Choroid plexus epithelial cell (primary cell): ENCODE data around the gene ATG7.

Experiments
- DNase-seq: peaks from one replicate; pipeline ENCODE4 v3.0.0-alpha.2; 2010; ENCODE audit warnings: low read depth
- H3K4me3 ChIP-seq: 2 replicates; pipeline ENCODE4 v1.5.1; 2011; ENCODE audit warnings: low read depth, mild to moderate bottlenecking, control low read depth, low read length, moderate library complexity
- TF ChIP-seq, protein P1 (sequence below): conservative IDR thresholded peaks from 2 replicates; pipeline ENCODE4 v1.5.1; 2011; ENCODE audit warnings: low read depth, mild to moderate bottlenecking, control low read depth, inconsistent platforms, low read length, moderate library complexity

The ATG7 gene

DNA sequence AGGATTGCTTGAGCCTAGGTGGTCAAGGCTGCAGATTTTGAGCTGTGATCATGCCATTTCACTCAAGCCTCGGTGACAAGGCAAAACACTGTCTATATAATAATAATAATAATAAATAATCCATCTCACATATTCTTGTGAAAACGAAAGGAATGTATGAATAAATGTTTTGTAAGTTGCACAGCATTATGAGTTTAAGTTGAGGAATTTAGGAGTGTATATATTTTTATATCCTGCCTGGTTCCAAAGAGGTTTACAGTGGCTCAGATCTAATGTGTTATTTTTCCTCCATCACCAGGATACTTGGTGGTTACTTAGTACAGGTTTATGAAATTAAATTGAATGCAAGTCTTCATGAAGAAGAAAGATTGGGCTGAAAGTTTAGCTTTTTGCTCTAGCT is 77.2 kb downstream of the ATG7 start:
- DNase-seq: peak; percentile 45
- no peak overlapping the region for H3K4me3 ChIP-seq

DNA sequence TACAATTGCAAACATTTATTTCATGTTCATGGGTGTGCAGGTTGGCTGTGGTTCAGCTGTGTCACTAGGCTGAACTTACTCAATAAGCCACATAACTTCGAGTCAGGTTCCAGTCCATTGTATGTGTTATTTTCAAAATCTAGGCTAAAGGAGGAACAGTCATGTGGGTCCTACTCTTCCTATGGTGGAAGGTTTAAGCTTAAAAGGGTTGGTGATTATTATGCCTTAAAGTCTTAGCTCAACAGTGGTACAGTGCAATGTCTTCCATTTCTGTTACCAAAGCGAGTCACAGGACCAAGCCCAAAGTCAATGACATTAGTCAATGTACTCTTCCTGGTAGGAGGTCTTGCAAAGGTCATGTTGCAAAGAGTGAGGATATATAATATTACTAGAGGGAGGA is 78.2 kb downstream of the ATG7 start:
- DNase-seq: peak; percentile 54
- H3K4me3 ChIP-seq: no peak overlapping the region
- TF ChIP-seq, protein P1, sequence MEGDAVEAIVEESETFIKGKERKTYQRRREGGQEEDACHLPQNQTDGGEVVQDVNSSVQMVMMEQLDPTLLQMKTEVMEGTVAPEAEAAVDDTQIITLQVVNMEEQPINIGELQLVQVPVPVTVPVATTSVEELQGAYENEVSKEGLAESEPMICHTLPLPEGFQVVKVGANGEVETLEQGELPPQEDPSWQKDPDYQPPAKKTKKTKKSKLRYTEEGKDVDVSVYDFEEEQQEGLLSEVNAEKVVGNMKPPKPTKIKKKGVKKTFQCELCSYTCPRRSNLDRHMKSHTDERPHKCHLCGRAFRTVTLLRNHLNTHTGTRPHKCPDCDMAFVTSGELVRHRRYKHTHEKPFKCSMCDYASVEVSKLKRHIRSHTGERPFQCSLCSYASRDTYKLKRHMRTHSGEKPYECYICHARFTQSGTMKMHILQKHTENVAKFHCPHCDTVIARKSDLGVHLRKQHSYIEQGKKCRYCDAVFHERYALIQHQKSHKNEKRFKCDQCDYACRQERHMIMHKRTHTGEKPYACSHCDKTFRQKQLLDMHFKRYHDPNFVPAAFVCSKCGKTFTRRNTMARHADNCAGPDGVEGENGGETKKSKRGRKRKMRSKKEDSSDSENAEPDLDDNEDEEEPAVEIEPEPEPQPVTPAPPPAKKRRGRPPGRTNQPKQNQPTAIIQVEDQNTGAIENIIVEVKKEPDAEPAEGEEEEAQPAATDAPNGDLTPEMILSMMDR: no peak

More for the DNA sequence above, 77.2 kb downstream of the ATG7 start:
- TF ChIP-seq, protein P1: no peak

DNA sequence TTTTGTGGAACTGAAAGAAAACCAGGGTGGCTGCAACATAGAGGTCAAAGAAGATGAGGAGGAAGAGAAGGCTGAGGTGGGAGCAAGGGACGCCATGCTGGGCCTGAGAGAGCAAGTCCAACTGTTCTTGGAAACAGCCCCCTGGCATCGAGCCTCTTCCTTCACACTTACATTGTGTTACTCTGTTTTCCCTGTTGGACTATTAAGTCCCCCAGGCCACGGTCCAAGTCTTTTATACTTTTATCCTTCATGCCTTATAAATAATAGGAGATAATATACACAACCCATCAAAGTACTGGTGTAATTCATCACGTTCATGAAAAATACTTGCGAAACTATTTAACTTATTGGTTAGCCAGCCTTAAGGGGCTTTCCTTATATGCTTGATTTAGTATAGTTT is 79.3 kb downstream of the ATG7 start:
- no peak for DNase-seq
- no peak overlapping the region for H3K4me3 ChIP-seq
- TF ChIP-seq, protein P1: no peak

DNA sequence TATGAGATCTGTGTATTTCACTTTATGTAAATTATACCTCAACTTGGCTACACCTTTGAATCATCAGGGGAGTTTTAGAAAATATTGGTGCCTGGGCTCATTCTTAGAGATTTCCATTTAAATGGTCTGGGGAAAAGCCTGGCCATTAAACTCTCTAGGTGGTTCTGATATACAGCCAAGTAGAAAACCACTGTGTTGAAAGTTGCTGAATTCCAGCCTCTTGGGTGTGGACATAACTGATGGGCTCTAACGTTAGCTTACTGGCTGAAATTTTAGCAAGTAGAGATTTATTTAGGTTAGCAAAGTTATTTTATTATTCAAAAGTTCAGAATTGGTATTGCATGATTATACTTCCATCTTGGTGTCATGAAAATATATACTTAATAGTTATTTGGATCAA is 84.1 kb downstream of the ATG7 start:
- peak; percentile 35 for DNase-seq
- TF ChIP-seq, protein P1: no peak
- H3K4me3 ChIP-seq: no peak overlapping the region

DNA sequence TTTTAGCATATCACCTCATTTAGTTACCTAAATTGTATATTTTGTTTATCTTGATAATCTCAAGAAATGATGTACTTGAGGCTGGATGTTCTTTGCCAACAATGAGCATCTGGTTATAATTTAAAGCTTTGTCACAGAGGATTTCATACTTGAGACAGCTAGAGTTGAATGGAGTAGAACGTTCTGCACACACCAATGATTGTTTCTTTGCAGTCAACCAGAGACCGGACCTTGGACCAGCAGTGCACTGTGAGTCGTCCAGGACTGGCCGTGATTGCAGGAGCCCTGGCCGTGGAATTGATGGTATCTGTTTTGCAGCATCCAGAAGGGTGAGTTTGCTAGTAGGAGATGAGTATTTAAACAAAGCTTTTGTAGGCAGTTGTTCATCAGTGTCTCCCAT is 90.4 kb downstream of the ATG7 start:
- H3K4me3 ChIP-seq: no peak overlapping the region
- DNase-seq: no peak
- TF ChIP-seq, protein P1: no peak

DNA sequence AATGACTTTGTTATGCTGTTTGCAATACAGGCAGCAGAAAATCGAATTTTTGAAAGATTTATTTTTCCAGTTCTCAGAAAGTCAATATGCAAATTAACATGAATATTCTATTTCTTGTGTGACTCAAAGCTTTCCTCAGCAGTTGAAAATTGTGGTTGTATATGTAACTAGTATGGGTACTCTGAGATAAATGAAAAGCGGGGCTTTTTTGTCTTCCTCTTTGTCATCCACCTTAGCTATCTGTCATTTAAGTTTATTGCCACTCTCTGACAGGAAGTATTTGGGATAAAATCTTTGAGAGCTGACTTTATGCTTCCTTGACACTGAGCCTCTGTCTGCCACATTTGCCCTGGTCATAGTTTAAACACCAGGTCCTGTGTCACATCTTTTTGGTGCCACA is 91.5 kb downstream of the ATG7 start:
- no peak for DNase-seq
- H3K4me3 ChIP-seq: no peak overlapping the region
- TF ChIP-seq, protein P1: no peak

DNA sequence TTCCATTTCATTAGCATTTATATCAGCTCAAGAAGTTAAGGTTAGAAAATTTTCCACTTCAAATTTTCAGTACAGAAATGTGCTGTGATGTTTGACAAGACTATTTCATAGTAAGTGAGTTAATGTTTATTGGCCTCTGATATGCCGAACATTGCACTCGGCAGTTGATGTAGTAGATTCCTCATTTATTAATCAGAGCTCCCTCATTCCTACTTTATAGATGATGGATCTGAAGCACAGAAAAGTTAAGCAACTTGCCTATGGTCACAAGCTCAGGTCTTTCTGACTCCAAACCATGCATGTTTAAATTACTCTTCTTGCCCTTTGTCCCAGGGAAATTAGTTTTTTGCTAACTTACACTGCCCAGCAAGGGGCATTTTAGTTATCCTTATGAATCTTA is 92.0 kb downstream of the ATG7 start:
- TF ChIP-seq, protein P1: no peak
- no peak overlapping the region for H3K4me3 ChIP-seq
- DNase-seq: peak; percentile 37
